CD14-positive monocyte (primary cell): ENCODE results near the gene AOX1. TPM values are rescaled to one million over a fixed set of nuclear protein-coding genes. Genes with fewer than 3 reads are reported as not detected.
A peak's percentile ranks its signal among the peaks of the same experiment; 100 is the strongest.

Experiments used
- DNase-seq, 3 donors: peaks; one replicate each; pipeline ENCODE4 v3.0.0-alpha.2; 2011 to 2022
- H2AFZ ChIP-seq: 2 replicates; pipeline ENCODE4 v1.6.0; 2012; ENCODE audit warnings: mild to moderate bottlenecking, low read depth, low read length, inconsistent platforms; ENCODE audit not compliant: insufficient read depth, poor library complexity, severe bottlenecking
- H3K27ac ChIP-seq, 2 donors: 1 replicate in 1 of 2; 2 replicates in 1 of 2; pipeline ENCODE4 v1.5.1; 2012 to 2013; ENCODE audit warnings: low read length in 2 of 2, control low read depth in 1 of 2, inconsistent platforms in 1 of 2, low read depth in 1 of 2, mild to moderate bottlenecking in 1 of 2
- H3K27me3 ChIP-seq, 2 donors: one replicate each; pipeline versions ENCODE4 v1.6.0 to v1.6.1; 2011 to 2013; ENCODE audit warnings: low read length in 2 of 2; ENCODE audit not compliant: control insufficient read depth in 2 of 2, insufficient read depth in 2 of 2
- H3K36me3 ChIP-seq, 2 donors: replicated peaks in 1 of 2; 1 replicate in 1 of 2; 2 replicates in 1 of 2; pipeline versions ENCODE4 v1.5.1 to v1.6.1; 2012 to 2013; ENCODE audit warnings: low read length in 2 of 2, control low read depth in 1 of 2, inconsistent platforms in 1 of 2, mild to moderate bottlenecking in 1 of 2; ENCODE audit not compliant: insufficient read depth in 2 of 2, control insufficient read depth in 1 of 2
- H3K4me1 ChIP-seq, 2 donors: 1 replicate in 1 of 2; 2 replicates in 1 of 2; pipeline versions ENCODE4 v1.5.1 to v1.6.1; 2012 to 2013; ENCODE audit warnings: low read length in 2 of 2, control low read depth in 1 of 2, inconsistent platforms in 1 of 2, mild to moderate bottlenecking in 1 of 2, moderate library complexity in 1 of 2; ENCODE audit not compliant: insufficient read depth in 2 of 2, control insufficient read depth in 1 of 2
- H3K4me2 ChIP-seq: replicated peaks from 2 replicates; pipeline ENCODE3; 2012; ENCODE audit warnings: low read length, moderate library complexity, mild to moderate bottlenecking; ENCODE audit not compliant: poor library complexity, severe bottlenecking; ENCODE audit errors: extremely low read depth
- H3K4me3 ChIP-seq, 3 experiments: fragments of 200-600 bp in 1 of 3; sonication (generic) in 1 of 3; replicated peaks in 1 of 3; 1 replicate in 2 of 3; 2 replicates in 1 of 3; pipeline ENCODE4 v1.5.1; 2011 to 2013; ENCODE audit warnings: low read length in 3 of 3, mild to moderate bottlenecking in 3 of 3, control low read depth in 2 of 3, low read depth in 2 of 3, inconsistent platforms in 1 of 3, moderate library complexity in 1 of 3
- H3K79me2 ChIP-seq: 2 replicates; pipeline ENCODE4 v1.6.0; 2012; ENCODE audit warnings: mild to moderate bottlenecking, control low read depth, inconsistent platforms, low read length, moderate library complexity; ENCODE audit not compliant: insufficient read depth
- H3K9ac ChIP-seq: 2 replicates; pipeline ENCODE4 v1.6.0; 2017; ENCODE audit warnings: low read length, mild to moderate bottlenecking; ENCODE audit not compliant: insufficient read depth, poor library complexity, severe bottlenecking
- H3K9me3 ChIP-seq, 2 donors: replicated peaks in 1 of 2; 1 replicate in 1 of 2; 2 replicates in 1 of 2; pipeline versions ENCODE4 v1.5.1 to v1.6.1; 2012 to 2013; ENCODE audit warnings: low read length in 2 of 2, control low read depth in 1 of 2; ENCODE audit not compliant: control insufficient read depth in 1 of 2, insufficient read depth in 1 of 2
- H4K20me1 ChIP-seq: 2 replicates; pipeline ENCODE4 v1.6.0; 2012; ENCODE audit warnings: mild to moderate bottlenecking, low read length, control low read depth, moderate library complexity; ENCODE audit not compliant: insufficient read depth
- H3K27ac Mint-ChIP-seq, 7 donors: one replicate each; pipeline ENCODE4 v1.8.0; 2020; ENCODE audit warnings: mild to moderate bottlenecking in 7 of 7, mixed read lengths in 7 of 7, moderate library complexity in 6 of 7, inconsistent platforms in 2 of 7
- H3K27me3 Mint-ChIP-seq, 3 donors: one replicate each; pipeline ENCODE4 v1.8.0; 2021 to 2022; ENCODE audit warnings: low read depth in 3 of 3, mild to moderate bottlenecking in 3 of 3, mixed read lengths in 3 of 3, moderate library complexity in 3 of 3, inconsistent platforms in 1 of 3
- H3K36me3 Mint-ChIP-seq, 2 donors: one replicate each; pipeline ENCODE4 v1.8.0; 2020; ENCODE audit warnings: mixed read lengths in 2 of 2, inconsistent platforms in 1 of 2, mild to moderate bottlenecking in 1 of 2
- H3K4me1 Mint-ChIP-seq: one replicate; pipeline ENCODE4 v1.8.0; 2020; ENCODE audit warnings: mild to moderate bottlenecking, mixed read lengths
- H3K4me3 Mint-ChIP-seq, 2 donors: one replicate each; pipeline ENCODE4 v1.8.0; 2020; ENCODE audit warnings: mild to moderate bottlenecking in 2 of 2, mixed read lengths in 2 of 2, moderate library complexity in 1 of 2
- H3K9me3 Mint-ChIP-seq, 7 donors: one replicate each; pipeline ENCODE4 v1.8.0; 2020 to 2022; ENCODE audit warnings: mixed read lengths in 7 of 7, mild to moderate bottlenecking in 6 of 7, moderate library complexity in 6 of 7, inconsistent platforms in 2 of 7
- CTCF ChIP-seq: fragments of 200-600 bp; IDR thresholded peaks from one replicate; pipeline ENCODE4 v1.8.0; 2022; ENCODE audit warnings: antibody characterized with exemption, mild to moderate bottlenecking
- WGBS: methylation state at CpG from one replicate; pipeline ENCODE4 v1.1.5; 2013; ENCODE audit warnings: missing lambda C conversion rate; ENCODE audit not compliant: insufficient coverage; 5-methylcytosine and 5-hydroxymethylcytosine counted together
- intact Hi-C, 2 donors: fragments of 100-400 bp; cut with micrococcal nuclease; formaldehyde crosslinking; loops; one replicate each; pipeline versions ENCODE4 v1.15.0 to v1.15.1; 2023
- polyA plus RNA-seq, 3 donors: library from polyadenylated mRNA; depleted of rRNA in 1 of 3; unstranded in 2 of 3; stranded (reverse) in 1 of 3; fragments of 300-500 nt in 2 of 3; fragments of >200 nt in 1 of 3; fragmentation: Illumina TruSeq in 2 of 3; gene quantifications; 1 replicate in 2 of 3; 2 replicates in 1 of 3; pipeline ENCODE4 v1.2.3, GENCODE V29; 2012 to 2021

The AOX1 gene
- polyA plus RNA-seq, 3 donors = 0.16 TPM; not detected in 2

- Histone ChIP-seq H3K9ac (no peak overlapping the region), H3K9me3 (no peaks in the 10 kb centered on the region), H3K27me3 (no peaks in the 10 kb centered on the region), H3K79me2 (no peaks in the 10 kb centered on the region), H3K4me1 (peaks cover 14 to 15% of the 10 kb centered on the region in 2 donors), H3K27ac (no peak overlapping the region), H3K36me3 (no peaks in the 10 kb centered on the region), H4K20me1 (no peaks in the 10 kb centered on the region), H3K4me3 (no peak overlapping the region), H3K4me2 (no peak overlapping the region), H2AFZ (peak overlapping the region; percentile 26)
- no peaks in the 10 kb centered on the region for H3K27me3 Mint-ChIP-seq
- intact Hi-C loops = no loop called here
- no peak overlapping the region for H3K27ac Mint-ChIP-seq
- DNase-seq = no peak
- H3K4me1 Mint-ChIP-seq = peaks cover 22% of the 10 kb centered on the region
- H3K36me3 Mint-ChIP-seq = no peaks in the 10 kb centered on the region
- TF ChIP-seq CTCF = no peak
- 100% methylated on average over 1 of the region's 3 CpGs for WGBS
- H3K9me3 Mint-ChIP-seq = peaks cover 0 to 1% (median 0%) of the 10 kb centered on the region in 7 donors
- H3K4me3 Mint-ChIP-seq = no peak overlapping the region
These were observed 38.8 kb downstream of the AOX1 start for GRCh38 chr2:200624658-200625057.

GRCh38 chr2:200625282-200625681 is 39.5 kb downstream of the AOX1 start:
- Histone ChIP-seq H3K27me3 (no peaks in the 10 kb centered on the region), H3K9me3 (no peaks in the 10 kb centered on the region), H3K4me1 (peaks cover 15 to 17% of the 10 kb centered on the region in 2 donors), H3K4me2 (no peak overlapping the region), H2AFZ (no peak overlapping the region), H3K27ac (no peak overlapping the region), H3K36me3 (no peaks in the 10 kb centered on the region), H3K4me3 (no peak overlapping the region), H3K79me2 (no peaks in the 10 kb centered on the region), H3K9ac (no peak overlapping the region), H4K20me1 (no peaks in the 10 kb centered on the region)
- Mint-ChIP-seq H3K27ac (peak overlapping the region in 1 of 7 donors; percentile 55), H3K9me3 (peaks cover 0 to 2% (median 0%) of the 10 kb centered on the region in 7 donors), H3K4me1 (peaks cover 22% of the 10 kb centered on the region), H3K4me3 (no peak overlapping the region), H3K36me3 (no peaks in the 10 kb centered on the region), H3K27me3 (no peaks in the 10 kb centered on the region)
- no peak for DNase-seq
- intact Hi-C loops = no loop called here
- no peak for TF ChIP-seq CTCF
- WGBS = no CpG with 5 or more reads among the region's 2 CpGs
